ENCODE measurements around the gene SSC5D.

SSC5D gene

GRCh38 chr19:55492362-55492944, 4.2 kb downstream of the SSC5D start:
- TF ChIP-seq CREB1 (IDR thresholded peaks at IDR 0.05; ENCODE audit: low read depth): no peak
- no peak for TF ChIP-seq NFIC (IDR thresholded peaks at IDR 0.05)
- TF ChIP-seq CEBPB (IDR thresholded peaks at IDR 0.05): no peak
- TF ChIP-seq REST (IDR thresholded peaks at IDR 0.05; ENCODE audit: low read depth): no peak
- TF ChIP-seq EP300 (IDR thresholded peaks at IDR 0.05; ENCODE audit: borderline replicate concordance): no peak

GRCh38 chr19:55493052-55493644, 4.9 kb downstream of the SSC5D start:
- no peak for TF ChIP-seq TEAD4 (IDR thresholded peaks at IDR 0.05)
- no peak for TF ChIP-seq TAF1 (IDR thresholded peaks at IDR 0.05; ENCODE audit: low read depth)
- no peak for TF ChIP-seq EP300 (IDR thresholded peaks at IDR 0.05; ENCODE audit: borderline replicate concordance)
- TF ChIP-seq RAD21 (IDR thresholded peaks at IDR 0.05; ENCODE audit: low read depth): no peak
- no peak for TF ChIP-seq ZBTB7A (IDR thresholded peaks at IDR 0.05; ENCODE audit: low read depth)
- no peak for TF ChIP-seq REST (IDR thresholded peaks at IDR 0.05; ENCODE audit: low read depth)
- no peak for TF ChIP-seq EGR1 (IDR thresholded peaks at IDR 0.05)
- TF ChIP-seq CEBPB (IDR thresholded peaks at IDR 0.05): no peak
- no peak for TF ChIP-seq MAX (IDR thresholded peaks at IDR 0.05)
- no peak for TF ChIP-seq YY1 (IDR thresholded peaks at IDR 0.05; ENCODE audit: low read depth)
- no peak for TF ChIP-seq CREB1 (IDR thresholded peaks at IDR 0.05; ENCODE audit: low read depth)
- TF ChIP-seq FOXM1 (IDR thresholded peaks at IDR 0.05; ENCODE audit: borderline replicate concordance, low read depth): no peak
- TF ChIP-seq USF1 (IDR thresholded peaks at IDR 0.05): no peak
- TF ChIP-seq TCF12 (IDR thresholded peaks at IDR 0.05; ENCODE audit: low read depth): no peak
- no peak for TF ChIP-seq NFIC (IDR thresholded peaks at IDR 0.05)

GRCh38 chr19:55493645-55494171, 5.5 kb downstream of the SSC5D start:
- TF ChIP-seq MAX (IDR thresholded peaks at IDR 0.05): no peak
- no peak for TF ChIP-seq NFIC (IDR thresholded peaks at IDR 0.05)
- no peak for TF ChIP-seq EP300 (IDR thresholded peaks at IDR 0.05; ENCODE audit: borderline replicate concordance)
- no peak for TF ChIP-seq RAD21 (IDR thresholded peaks at IDR 0.05; ENCODE audit: low read depth)
- no peak for TF ChIP-seq CEBPB (IDR thresholded peaks at IDR 0.05)
- TF ChIP-seq YY1 (IDR thresholded peaks at IDR 0.05; ENCODE audit: low read depth): no peak
- no peak for TF ChIP-seq TEAD4 (IDR thresholded peaks at IDR 0.05)
- no peak for TF ChIP-seq EGR1 (IDR thresholded peaks at IDR 0.05)
- TF ChIP-seq TCF12 (IDR thresholded peaks at IDR 0.05; ENCODE audit: low read depth): no peak
- TF ChIP-seq CREB1 (IDR thresholded peaks at IDR 0.05; ENCODE audit: low read depth): no peak
- TF ChIP-seq FOXM1 (IDR thresholded peaks at IDR 0.05; ENCODE audit: borderline replicate concordance, low read depth): no peak
- no peak for TF ChIP-seq TAF1 (IDR thresholded peaks at IDR 0.05; ENCODE audit: low read depth)
- no peak for TF ChIP-seq ZBTB7A (IDR thresholded peaks at IDR 0.05; ENCODE audit: low read depth)
- no peak for TF ChIP-seq USF1 (IDR thresholded peaks at IDR 0.05)
- no peak for TF ChIP-seq REST (IDR thresholded peaks at IDR 0.05; ENCODE audit: low read depth)

- no peak for TF ChIP-seq REST (IDR thresholded peaks at IDR 0.05; ENCODE audit: low read depth)
- TF ChIP-seq TEAD4 (IDR thresholded peaks at IDR 0.05): no peak
- TF ChIP-seq NFIC (IDR thresholded peaks at IDR 0.05): no peak
- no peak for TF ChIP-seq EGR1 (IDR thresholded peaks at IDR 0.05)
- no peak for TF ChIP-seq USF1 (IDR thresholded peaks at IDR 0.05)
- TF ChIP-seq YY1 (IDR thresholded peaks at IDR 0.05; ENCODE audit: low read depth): no peak
- TF ChIP-seq CREB1 (IDR thresholded peaks at IDR 0.05; ENCODE audit: low read depth): no peak
- TF ChIP-seq TAF1 (IDR thresholded peaks at IDR 0.05; ENCODE audit: low read depth): no peak
- no peak for TF ChIP-seq TCF12 (IDR thresholded peaks at IDR 0.05; ENCODE audit: low read depth)
- TF ChIP-seq FOXM1 (IDR thresholded peaks at IDR 0.05; ENCODE audit: borderline replicate concordance, low read depth): no peak
- TF ChIP-seq CEBPB (IDR thresholded peaks at IDR 0.05): no peak
- no peak for TF ChIP-seq RAD21 (IDR thresholded peaks at IDR 0.05; ENCODE audit: low read depth)
- no peak for TF ChIP-seq ZBTB7A (IDR thresholded peaks at IDR 0.05; ENCODE audit: low read depth)
- no peak for TF ChIP-seq MAX (IDR thresholded peaks at IDR 0.05)
- no peak for TF ChIP-seq EP300 (IDR thresholded peaks at IDR 0.05; ENCODE audit: borderline replicate concordance)
These were observed 6.0 kb downstream of the SSC5D start for GRCh38 chr19:55494172-55494761.

All from Ishikawa (cell line).